H1 (cell line): Measurements from ENCODE around the gene TRMT13. TPM values are rescaled to one million over a fixed set of nuclear protein-coding genes. Genes with fewer than 3 reads are reported as not detected.

Source experiments
- CTCF ChIA-PET: fragments of 300-600 bp; sonication (Branson Sonifier 250); formaldehyde crosslinking; loops from one replicate; lab custom pipeline; 2021; ENCODE audit not compliant: partially characterized antibody; lab: Charles Lee
- POLR2A ChIA-PET: fragments of 300-600 bp; sonication (Branson Sonifier 250); formaldehyde crosslinking; loops from one replicate; lab custom pipeline; 2021; ENCODE audit warnings: inconsistent platforms; ENCODE audit not compliant: partially characterized antibody; lab: Charles Lee
- DNase-seq, 2 experiments: peaks; one replicate each; pipeline versions ENCODE4 v3.0.0 to v3.0.0-alpha.2; 2010 to 2022; ENCODE audit warnings: low spot score in 2 of 2, low read depth in 1 of 2, mixed read lengths in 1 of 2
- FAIRE-seq: peaks from 2 replicates; lab custom pipeline; 2011; peaks lifted over from hg19 to GRCh38; lab: Jason Lieb, UNC
- H2AFZ ChIP-seq: 2 replicates; pipeline ENCODE4 v1.8.1; 2012; ENCODE audit warnings: low read length, inconsistent platforms
- H2AK5ac ChIP-seq: 2 replicates; pipeline ENCODE4 v1.6.1; 2013; ENCODE audit warnings: low read depth, low read length
- H2BK120ac ChIP-seq: replicated peaks from 2 replicates; pipeline ENCODE3; 2013; ENCODE audit warnings: low read depth, low read length, inconsistent platforms
- H2BK12ac ChIP-seq: 2 replicates; pipeline ENCODE4 v1.6.1; 2013; ENCODE audit warnings: low read depth, low read length
- H2BK15ac ChIP-seq: 2 replicates; pipeline ENCODE4 v1.6.1; 2013; ENCODE audit warnings: low read length
- H2BK20ac ChIP-seq: 2 replicates; pipeline ENCODE4 v1.6.1; 2013; ENCODE audit warnings: low read length
- H2BK5ac ChIP-seq: 2 replicates; pipeline ENCODE4 v1.6.1; 2013; ENCODE audit warnings: low read depth, low read length
- H3K14ac ChIP-seq: 2 replicates; pipeline ENCODE4 v1.6.1; 2013; ENCODE audit warnings: inconsistent platforms; ENCODE audit not compliant: insufficient read length
- H3K18ac ChIP-seq: 2 replicates; pipeline ENCODE4 v1.6.1; 2013; ENCODE audit warnings: low read length; ENCODE audit errors: extremely low read depth
- H3K23ac ChIP-seq: 2 replicates; pipeline ENCODE4 v1.6.1; 2013; ENCODE audit warnings: inconsistent platforms; ENCODE audit not compliant: insufficient read length
- H3K23me2 ChIP-seq: 2 replicates; pipeline ENCODE4 v1.6.1; 2013; ENCODE audit warnings: low read depth, low read length
- H3K27ac ChIP-seq: 2 replicates; pipeline ENCODE4 v1.6.1; 2011; ENCODE audit warnings: low read depth, low read length, inconsistent platforms
- H3K27me3 ChIP-seq, 4 experiments: replicated peaks in 1 of 4; 1 replicate in 1 of 4; 2 replicates in 3 of 4; pipeline versions ENCODE4 v1.6.1 to v1.8.1; 2011 to 2013; ENCODE audit warnings: low read length in 3 of 4, mild to moderate bottlenecking in 3 of 4, inconsistent platforms in 2 of 4, mixed read lengths in 2 of 4, moderate library complexity in 1 of 4; ENCODE audit not compliant: control insufficient read depth in 3 of 4, insufficient read depth in 3 of 4; ENCODE audit errors: extremely low read depth in 1 of 4
- H3K36me3 ChIP-seq, 4 experiments: 2 replicates each; pipeline versions ENCODE4 v1.6.1 to v1.8.1; 2011 to 2013; ENCODE audit warnings: mild to moderate bottlenecking in 4 of 4, low read length in 3 of 4, moderate library complexity in 2 of 4, control low read depth in 1 of 4, inconsistent platforms in 1 of 4; ENCODE audit not compliant: insufficient read depth in 4 of 4, control insufficient read depth in 2 of 4
- H3K4ac ChIP-seq: replicated peaks from 2 replicates; pipeline ENCODE3; 2013; ENCODE audit warnings: low read length, low read depth, mixed read lengths, inconsistent platforms; ENCODE audit not compliant: insufficient read length
- H3K4me1 ChIP-seq, 4 experiments: replicated peaks in 1 of 4; 1 replicate in 1 of 4; 2 replicates in 3 of 4; pipeline versions ENCODE4 v1.6.1 to v1.8.1; 2011 to 2013; ENCODE audit warnings: low read length in 3 of 4, inconsistent platforms in 2 of 4, mixed read lengths in 1 of 4; ENCODE audit not compliant: insufficient read depth in 4 of 4, control insufficient read depth in 3 of 4
- H3K4me2 ChIP-seq, 2 experiments: 2 replicates each; pipeline versions ENCODE4 v1.6.1 to v1.8.1; 2011 to 2013; ENCODE audit warnings: low read depth in 2 of 2, low read length in 2 of 2, control low read depth in 1 of 2, inconsistent platforms in 1 of 2, mild to moderate bottlenecking in 1 of 2; ENCODE audit not compliant: insufficient read depth in 1 of 2
- H3K4me3 ChIP-seq, 4 experiments: fragments of 200-600, 300-600 bp in 1 of 4; sonication (generic), shearing (Covaris generic), sonication (Bioruptor Twin) in 1 of 4; 2 replicates each; pipeline versions ENCODE4 v1.5.1 to v1.8.1; 2011 to 2016; ENCODE audit warnings: low read length in 4 of 4, low read depth in 3 of 4, control low read depth in 2 of 4, inconsistent platforms in 2 of 4, mild to moderate bottlenecking in 2 of 4, mixed read lengths in 1 of 4, moderate library complexity in 1 of 4; ENCODE audit not compliant: insufficient read depth in 2 of 4; ENCODE audit errors: extremely low read depth in 1 of 4
- H3K56ac ChIP-seq: replicated peaks from 2 replicates; pipeline ENCODE3; 2013; ENCODE audit warnings: low read depth, mild to moderate bottlenecking, mixed read lengths, low read length, inconsistent platforms; ENCODE audit not compliant: insufficient read length
- H3K79me1 ChIP-seq: 2 replicates; pipeline ENCODE4 v1.6.1; 2013; ENCODE audit warnings: low read depth, low read length, control low read depth
- H3K79me2 ChIP-seq, 2 experiments: 2 replicates each; pipeline versions ENCODE4 v1.6.1 to v1.8.1; 2012 to 2013; ENCODE audit warnings: low read length in 2 of 2, mild to moderate bottlenecking in 2 of 2, inconsistent platforms in 1 of 2; ENCODE audit not compliant: insufficient read depth in 2 of 2, control insufficient read depth in 1 of 2
- H3K9ac ChIP-seq, 4 experiments: replicated peaks in 1 of 4; 1 replicate in 1 of 4; 2 replicates in 3 of 4; pipeline versions ENCODE4 v1.6.1 to v1.8.1; 2011 to 2013; ENCODE audit warnings: low read depth in 3 of 4, low read length in 3 of 4, control low read depth in 2 of 4, mild to moderate bottlenecking in 2 of 4, moderate library complexity in 2 of 4, inconsistent platforms in 1 of 4; ENCODE audit errors: extremely low read depth in 1 of 4
- H3K9me3 ChIP-seq, 2 experiments: 2 replicates each; pipeline versions ENCODE4 v1.6.1 to v1.8.1; 2012 to 2013; ENCODE audit warnings: mild to moderate bottlenecking in 2 of 2, moderate library complexity in 2 of 2, control low read depth in 1 of 2, inconsistent platforms in 1 of 2, low read depth in 1 of 2, low read length in 1 of 2, mixed read lengths in 1 of 2; ENCODE audit not compliant: insufficient read depth in 2 of 2
- H4K20me1 ChIP-seq, 2 experiments: replicated peaks in 1 of 2; 2 replicates each; pipeline versions ENCODE3 to v1.8.1; 2011 to 2013; ENCODE audit warnings: inconsistent platforms in 2 of 2, low read length in 2 of 2, mild to moderate bottlenecking in 1 of 2; ENCODE audit not compliant: insufficient read depth in 2 of 2, control insufficient read depth in 1 of 2
- H4K5ac ChIP-seq: 2 replicates; pipeline ENCODE4 v1.6.1; 2013; ENCODE audit warnings: low read length, low read depth, mixed read lengths, inconsistent platforms; ENCODE audit not compliant: insufficient read length
- H4K8ac ChIP-seq: 2 replicates; pipeline ENCODE4 v1.8.0; 2013; ENCODE audit warnings: mild to moderate bottlenecking, moderate library complexity, low read length, inconsistent platforms; ENCODE audit not compliant: insufficient read depth; ENCODE audit errors: extremely low read depth
- H4K91ac ChIP-seq: replicated peaks from 2 replicates; pipeline ENCODE3; 2013; ENCODE audit warnings: low read length, mixed read lengths, inconsistent platforms; ENCODE audit not compliant: insufficient read length
- ASH2L ChIP-seq: fragments of 200-600, 300-600 bp; sonication (generic); IDR thresholded peaks from one replicate; pipeline ENCODE4 v1.7.1; 2017; ENCODE audit warnings: low read length
- CBX8 ChIP-seq: fragments of 300-800, 300-1000 bp; sonication (generic); IDR thresholded peaks from 2 replicates; pipeline ENCODE4 v1.7.1; 2016; ENCODE audit warnings: low read depth, low read length, borderline replicate concordance
- EZH2 ChIP-seq: fragments of 200-600 bp; sonication (generic); IDR thresholded peaks from 2 replicates; pipeline ENCODE4 v1.7.1; 2012; ENCODE audit warnings: low read depth, mild to moderate bottlenecking, moderate library complexity, low read length, inconsistent platforms; ENCODE audit not compliant: severe bottlenecking
- FOSL1 ChIP-seq: IDR thresholded peaks from 2 replicates; pipeline ENCODE4 v1.6.1; 2011; ENCODE audit warnings: mild to moderate bottlenecking, low read depth, low read length, moderate library complexity; ENCODE audit not compliant: insufficient read depth
- POLR2A ChIP-seq, 2 experiments: IDR thresholded peaks; 1 replicate in 1 of 2; 2 replicates in 1 of 2; pipeline ENCODE4 v1.6.1; 2011; ENCODE audit warnings: low read depth in 2 of 2, low read length in 2 of 2, mild to moderate bottlenecking in 2 of 2; ENCODE audit errors: control extremely low read depth in 1 of 2
- POU5F1 ChIP-seq: IDR thresholded peaks from 2 replicates; pipeline ENCODE4 v1.6.1; 2011; ENCODE audit warnings: low read depth, mild to moderate bottlenecking, low read length, moderate library complexity
- RFX5 ChIP-seq: IDR thresholded peaks from 2 replicates; pipeline ENCODE4 v1.6.1; 2011; ENCODE audit warnings: low read depth, low read length, improper control_type of control experiment, borderline replicate concordance
- TAF7 ChIP-seq: optimal IDR thresholded peaks from 2 replicates; pipeline ENCODE3; 2011; ENCODE audit warnings: low read depth, mild to moderate bottlenecking, inconsistent platforms, low read length, moderate library complexity, borderline replicate concordance
- WGBS, 2 experiments: shearing (Covaris generic) in 1 of 2; methylation state at CpG; one replicate each; pipeline versions ENCODE4 v1.1.6 to v1.1.7; 2013 to 2015; ENCODE audit warnings: low lambda C conversion rate in 2 of 2, mixed read lengths in 2 of 2, inconsistent platforms in 1 of 2, low coverage in 1 of 2, missing lambda C conversion rate in 1 of 2; ENCODE audit not compliant: insufficient replicate concordance in 2 of 2, insufficient coverage in 1 of 2, insufficient read length in 1 of 2; ENCODE audit errors: extremely low coverage in 1 of 2, missing lambda C conversion rate in 1 of 2; 5-methylcytosine and 5-hydroxymethylcytosine counted together
- polyA plus RNA-seq, 7 experiments: library from polyadenylated mRNA; depleted of rRNA in 3 of 7; stranded (reverse) in 5 of 7; unstranded in 2 of 7; fragments of >200 nt in 5 of 7; fragments of 200-250 nt in 2 of 7; gene quantifications; 1 replicate in 5 of 7; 2 replicates in 1 of 7; 4 replicates in 1 of 7; pipeline versions ENCODE4 v1.2.1 to v1.2.3, GENCODE V29; 2011 to 2013; ENCODE audit warnings: missing spikeins in 2 of 7, mixed read lengths in 2 of 7
- total RNA-seq: library from RNA; stranded (reverse); fragmentation: NEBNext Ultra II Directional; extraction: Animal tissue kit (Norgen Biotek cat#: 25700); gene quantifications from 2 replicates; pipeline ENCODE4 v1.2.1, GENCODE V29; 2021

TRMT13 gene
- total and polyA plus RNA-seq, 2 of the 8 experiments (the other 6 are each of a cell fraction or from before 2014, with no cell fraction given): 3.6 to 14.8 TPM

DNA sequence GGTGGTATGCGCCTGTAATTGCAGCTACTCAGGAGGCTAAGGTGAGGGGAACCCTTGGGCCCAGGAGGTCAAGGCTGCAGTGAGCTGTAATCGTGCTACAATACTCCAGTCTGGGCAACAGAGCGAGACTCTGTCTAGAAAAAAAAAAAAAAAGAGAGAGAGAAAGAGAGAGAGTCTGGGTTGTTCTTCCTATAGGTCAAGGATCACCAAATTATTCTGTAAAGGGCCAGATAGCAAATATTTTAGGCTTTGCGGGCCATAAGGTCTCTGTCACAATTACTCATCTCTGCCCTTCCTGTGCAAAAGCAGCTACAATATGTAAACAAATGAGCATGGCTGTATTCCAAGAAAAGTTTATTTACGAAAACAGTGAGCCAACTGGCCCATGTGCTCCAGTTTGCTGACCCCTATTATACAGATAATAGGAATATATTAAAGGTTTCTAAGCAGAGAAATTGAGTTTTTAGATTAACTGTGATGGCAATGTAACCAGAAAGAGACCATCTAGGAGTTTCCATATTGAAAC is 2.3 kb upstream of the TRMT13 start:
- Histone ChIP-seq H3K79me1 (peaks cover 2% of the 10 kb centered on the region; the same call in 1 of the 2 replicates), H2BK20ac (no peak overlapping the region), H2BK12ac (no peak overlapping the region), H3K9me3 (no peaks in the 10 kb centered on the region), H3K56ac (no peak overlapping the region), H3K27me3 (no peaks in the 10 kb centered on the region), H2BK15ac (no peak overlapping the region), H3K4me3 (no peak overlapping the region), H2BK120ac (no peak overlapping the region), H4K91ac (no peak overlapping the region), H4K20me1 (peaks cover 0 to 5% of the 10 kb centered on the region in 2 experiments), H3K4me1 (peaks cover 0 to 5% (median 0%) of the 10 kb centered on the region in 4 experiments; a peak in 2 of 7 replicates), H3K9ac (no peak overlapping the region), H2AFZ (no peak overlapping the region), H3K23ac (no peak overlapping the region), H3K18ac (no peak overlapping the region), H3K4me2 (no peak overlapping the region), H4K8ac (no peak overlapping the region), H3K23me2 (no peaks in the 10 kb centered on the region), H2AK5ac (no peak overlapping the region), H3K14ac (no peak overlapping the region), H3K27ac (no peak overlapping the region), H3K36me3 (no peaks in the 10 kb centered on the region), H3K4ac (no peak overlapping the region), H2BK5ac (no peak overlapping the region), H3K79me2 (peaks cover 9 to 80% of the 10 kb centered on the region in 2 experiments), H4K5ac (no peak overlapping the region)
- TF ChIP-seq POU5F1: no peak
- no peak for TF ChIP-seq CBX8
- TF ChIP-seq EZH2: no peak
- no peak for TF ChIP-seq TAF7
- TF ChIP-seq FOSL1: no peak
- no peak for TF ChIP-seq RFX5
- TF ChIP-seq POLR2A (IDR thresholded peaks at IDR 0.05; ENCODE audit: control extremely low read depth in 1 of 2, low read depth in 2 of 2, low read length in 2 of 2): no peak
- TF ChIP-seq ASH2L: no peak
- ChIA-PET POLR2A (no interaction called here), CTCF (no interaction called here)
- no peak for DNase-seq
- FAIRE-seq: no peak
- 96% methylated on average over 4 of the region's 5 CpGs; no CpG with 5 or more reads in 1 of the 2 experiments for WGBS, 2 experiments
